ENCODE measurements around the gene DMD. TPM values are rescaled to one million over a fixed set of nuclear protein-coding genes. Genes with fewer than 3 reads are reported as not detected.

Gene DMD
- total RNA-seq, 1 donor from 2014 or later = 5.1 TPM

DNA sequence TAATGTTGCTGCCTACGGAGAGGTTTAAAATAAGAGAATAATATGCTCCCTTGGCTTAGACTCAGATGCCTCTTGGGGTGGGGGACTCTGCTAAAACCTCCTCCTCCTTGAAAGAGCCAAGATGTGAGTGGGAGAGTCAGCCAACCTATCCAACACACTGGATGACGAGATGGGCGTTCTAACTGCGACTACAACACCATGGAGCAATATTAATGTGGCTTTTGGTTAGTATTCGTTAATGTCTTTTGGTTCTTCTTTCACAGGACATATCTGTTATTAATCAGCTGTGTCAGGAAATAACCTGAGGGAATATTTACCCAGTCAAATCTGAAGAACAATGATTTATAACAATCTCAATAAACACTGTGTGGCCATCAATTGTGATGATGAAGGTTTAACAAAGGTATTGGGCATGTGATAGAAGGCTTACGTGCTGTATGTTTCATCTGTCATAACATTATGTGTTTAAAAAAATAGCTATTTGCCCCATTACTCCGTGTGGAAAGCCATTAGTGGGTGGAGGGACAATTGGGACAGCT is 1996.0 kb downstream of the DMD start:
- no peak for ATAC-seq

DNA sequence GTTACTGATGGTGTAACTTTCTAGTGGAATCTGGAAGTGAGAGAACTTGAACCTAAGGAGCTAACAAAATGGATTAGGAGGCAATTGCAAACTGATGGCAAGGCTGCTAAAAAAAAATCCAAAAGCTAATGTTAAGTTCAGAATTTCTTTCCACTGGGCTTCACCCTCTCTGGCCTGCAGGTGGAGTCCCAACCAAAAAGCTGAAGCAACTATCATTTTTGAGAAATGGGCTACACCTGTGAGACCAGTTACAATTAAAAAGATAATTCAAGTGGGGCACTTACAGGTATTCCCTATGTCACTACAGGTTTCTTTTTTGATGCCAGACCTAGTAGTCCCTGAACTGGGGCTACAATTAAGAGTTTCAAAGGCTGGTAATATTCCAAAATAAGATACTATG is 1997.4 kb downstream of the DMD start:
- ATAC-seq = no peak

DNA sequence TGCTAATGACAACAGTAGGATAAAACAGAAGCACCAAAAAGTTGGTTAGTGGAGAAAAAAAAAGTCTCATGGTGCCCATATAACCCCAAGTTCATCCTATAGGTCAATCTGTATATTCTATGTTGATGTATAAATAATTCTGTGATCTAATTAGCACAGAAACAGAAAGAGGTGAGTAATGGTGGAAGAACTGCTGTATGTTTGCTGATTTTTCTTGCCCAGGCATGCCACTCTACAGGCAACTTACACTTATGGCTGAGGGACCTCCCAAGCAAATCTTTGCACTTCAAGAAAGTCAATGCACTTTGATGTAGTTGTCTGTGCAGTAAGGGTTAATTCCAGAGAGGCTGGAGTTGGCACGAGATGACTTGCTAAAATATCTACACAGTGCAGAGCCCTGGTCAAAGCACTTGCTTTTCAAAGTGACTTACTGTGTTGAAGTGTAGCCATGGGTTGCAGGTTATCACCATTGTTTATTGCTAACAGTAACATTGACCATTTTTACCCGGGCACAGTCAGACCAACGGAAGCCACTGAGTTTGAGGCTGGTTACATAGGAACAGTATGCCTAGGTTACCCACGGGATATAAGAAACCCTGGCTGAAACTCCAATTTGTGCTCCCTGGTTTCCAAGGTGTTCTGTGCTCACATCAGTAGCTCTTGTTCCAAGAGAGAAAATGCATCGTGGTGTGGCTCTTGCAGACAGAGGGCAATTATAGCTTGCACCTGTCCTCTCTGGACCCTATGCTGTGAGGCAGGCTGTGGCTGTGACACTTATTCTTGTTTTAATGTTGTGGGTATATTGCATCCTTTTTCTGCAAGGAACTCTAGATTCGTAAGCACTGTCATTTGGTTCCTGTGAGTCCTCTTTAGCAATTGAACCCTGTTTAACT is 1998.2 kb downstream of the DMD start:
- no peak for ATAC-seq

DNA sequence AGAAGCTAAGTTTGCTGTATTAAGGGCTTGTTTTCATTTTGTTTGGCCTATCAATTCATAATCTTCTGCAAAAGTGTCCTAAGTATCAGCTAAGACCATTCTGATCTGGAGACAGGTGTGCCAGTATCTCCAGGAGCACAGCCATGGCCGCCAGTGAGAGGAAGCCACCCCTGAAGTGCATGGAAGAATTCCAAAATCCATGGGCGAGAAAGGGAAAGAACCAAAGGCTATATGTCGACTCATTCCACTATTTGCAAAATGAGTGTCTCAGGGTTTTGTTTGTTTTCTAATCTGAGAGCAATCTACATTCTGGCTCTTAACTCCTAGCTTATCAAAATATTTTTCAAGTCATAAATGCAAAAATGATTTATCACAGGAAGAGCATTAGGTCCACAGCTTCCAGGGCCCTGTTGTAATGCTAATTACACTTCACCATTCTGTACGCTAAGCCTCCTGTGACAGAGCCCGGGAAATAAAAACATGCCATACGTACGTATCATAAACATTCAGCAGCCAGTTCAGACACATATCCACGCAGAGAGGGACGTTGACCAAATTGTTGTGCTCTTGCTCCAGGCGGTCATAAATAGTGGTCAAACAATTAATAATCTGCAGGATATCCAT is 2002.2 kb downstream of the DMD start:
- no peak for ATAC-seq

DNA sequence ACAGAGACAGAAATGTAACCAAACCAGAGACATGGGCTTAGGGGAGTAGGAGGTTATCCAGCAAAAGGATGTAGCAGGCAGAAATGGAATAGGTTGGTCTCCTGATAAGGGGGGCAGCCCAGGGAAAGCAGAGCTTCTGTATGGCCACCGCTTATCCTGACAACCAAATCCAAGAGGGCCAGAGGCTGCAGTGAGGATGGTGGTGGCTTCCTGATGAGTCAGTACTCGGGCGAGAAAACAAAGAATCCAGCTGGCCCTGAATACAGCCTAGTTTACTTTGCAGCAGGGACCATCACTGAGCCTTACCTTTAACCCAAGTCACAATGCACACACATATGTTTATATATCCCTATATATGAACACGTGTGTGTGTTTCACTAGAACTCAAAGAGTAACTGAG is 2009.8 kb downstream of the DMD start:
- no peak for ATAC-seq

DNA sequence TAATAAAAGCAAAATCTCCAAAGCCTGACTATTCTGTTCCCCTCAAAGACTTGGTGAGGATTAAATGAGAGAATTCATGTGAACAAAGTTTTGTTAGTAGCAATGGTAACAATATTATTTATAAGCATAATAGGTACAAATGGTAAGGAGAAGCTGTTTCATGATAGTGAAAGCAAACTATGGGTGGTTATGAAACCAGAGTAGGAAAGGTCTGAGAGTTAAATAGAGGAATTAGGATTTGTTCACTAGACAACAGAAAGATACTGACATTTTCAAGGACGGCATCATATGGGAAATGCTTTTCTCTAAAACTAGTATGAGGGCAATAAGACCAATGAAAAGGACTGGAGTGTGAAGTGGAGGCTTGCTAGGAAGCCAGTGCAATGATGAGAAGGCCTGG is 2010.9 kb downstream of the DMD start:
- ATAC-seq = no peak

DNA sequence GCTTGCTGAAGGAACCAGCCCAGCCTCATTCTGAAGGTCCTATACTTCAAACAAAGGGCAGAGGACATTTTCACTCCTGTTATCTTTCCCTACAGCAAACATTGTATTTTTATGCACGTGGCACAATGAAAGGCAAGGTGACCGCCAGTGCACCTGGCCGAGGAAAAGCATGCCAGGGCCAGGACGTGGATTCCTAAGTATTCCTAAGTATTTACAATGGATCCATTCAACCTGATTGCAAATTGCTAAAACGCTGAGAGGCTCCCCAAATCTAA is 2011.6 kb downstream of the DMD start:
- no peak for ATAC-seq

DNA sequence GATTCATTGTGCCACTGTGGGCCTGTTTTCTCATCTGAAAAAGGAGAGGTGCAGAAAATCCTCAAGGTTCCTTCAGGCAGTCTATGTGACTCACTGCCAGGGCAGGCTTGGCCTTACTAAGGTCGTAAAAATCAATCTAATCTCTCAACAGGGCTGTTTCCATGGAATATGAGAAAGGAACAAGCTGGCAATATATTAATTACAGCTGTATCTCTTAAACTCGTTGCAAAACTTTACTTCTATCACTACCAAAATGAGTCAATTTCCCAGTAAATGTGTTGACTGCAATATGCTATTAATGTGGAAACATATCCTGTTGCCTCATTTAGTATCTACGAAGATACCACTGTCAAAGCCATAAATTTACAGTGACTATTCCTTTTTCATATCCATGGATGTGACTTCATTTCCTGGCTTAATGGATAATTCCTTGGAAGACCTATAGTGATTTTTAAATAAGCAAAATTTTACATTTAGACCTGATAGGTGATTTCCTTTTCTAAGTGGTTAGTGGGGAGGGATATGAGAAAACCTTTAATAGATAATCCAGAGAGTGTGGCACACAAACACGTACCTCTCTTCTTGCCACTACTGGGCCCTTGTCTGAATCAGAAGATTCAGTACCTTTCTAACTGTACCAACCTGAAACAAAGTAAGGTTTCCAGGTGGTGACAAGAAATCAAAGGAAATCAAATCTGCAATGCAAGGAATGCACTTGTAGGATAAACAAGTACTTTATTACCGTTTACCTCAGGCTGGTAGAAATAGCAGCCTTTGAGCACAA is 2012.1 kb downstream of the DMD start:
- ATAC-seq = no peak

DNA sequence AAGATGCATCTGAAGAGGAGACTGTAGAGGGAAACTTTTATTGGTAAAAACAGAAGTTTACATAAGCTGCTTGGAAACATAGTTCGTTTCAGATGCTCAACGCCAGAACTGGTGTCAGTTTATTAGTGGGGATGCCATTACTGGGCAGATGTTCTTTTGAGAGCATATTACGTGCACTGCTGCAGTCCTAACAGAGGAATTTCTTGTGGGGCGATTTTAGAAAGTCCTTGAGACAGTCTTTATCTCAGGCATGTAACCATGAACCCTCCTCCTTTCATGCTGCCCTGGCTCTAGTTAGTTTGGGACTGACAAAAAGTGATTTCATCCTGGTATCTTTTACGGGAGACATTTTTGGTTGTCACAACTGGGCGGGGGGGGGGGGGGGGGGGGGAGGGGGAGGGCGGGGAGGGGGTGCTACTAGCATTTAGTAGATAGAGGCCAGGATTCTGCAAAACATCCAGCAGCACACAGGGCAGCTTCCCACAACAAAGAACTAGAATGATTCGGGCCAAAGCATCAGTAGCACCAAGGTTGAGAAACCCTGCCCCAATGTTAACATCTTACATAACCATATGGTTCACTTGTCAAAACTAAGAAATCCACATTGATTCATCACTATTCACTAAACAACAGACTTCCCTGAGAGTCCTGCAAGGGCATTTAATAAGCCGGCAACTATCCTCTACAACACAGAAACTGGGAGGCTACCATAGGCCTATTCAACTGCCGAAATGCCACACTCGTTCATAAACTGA is 2021.0 kb downstream of the DMD start:
- ATAC-seq = no peak

DNA sequence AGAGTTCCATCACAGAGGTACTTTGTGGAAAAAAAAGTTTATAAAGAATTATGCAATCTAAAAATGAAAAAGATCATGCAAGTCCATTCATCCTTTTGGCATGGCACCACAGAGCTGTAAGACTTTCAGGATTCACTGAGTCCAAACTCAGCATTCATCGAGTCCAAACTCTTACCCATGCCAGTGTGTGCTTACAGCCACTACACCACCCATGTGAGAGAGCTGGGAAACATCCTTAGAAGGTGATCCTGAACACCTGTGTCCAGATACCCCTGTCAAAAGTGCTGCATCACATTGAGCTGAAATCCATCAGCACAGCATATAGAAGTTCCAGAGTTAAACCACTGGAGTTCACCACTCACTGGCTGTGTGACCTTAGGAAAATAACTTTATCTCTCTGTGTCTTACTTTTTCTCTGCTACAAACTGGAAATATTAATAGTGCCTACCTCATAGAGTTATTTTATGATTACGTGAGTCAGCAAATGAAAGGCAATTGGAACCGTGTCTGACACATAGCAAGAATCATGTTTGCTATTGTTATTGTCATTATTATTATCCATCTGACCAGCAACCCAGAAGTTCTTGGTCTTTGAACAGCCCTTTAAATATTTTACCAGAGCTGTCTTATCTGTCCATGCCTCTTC is 2024.5 kb downstream of the DMD start:
- ATAC-seq = no peak

DNA sequence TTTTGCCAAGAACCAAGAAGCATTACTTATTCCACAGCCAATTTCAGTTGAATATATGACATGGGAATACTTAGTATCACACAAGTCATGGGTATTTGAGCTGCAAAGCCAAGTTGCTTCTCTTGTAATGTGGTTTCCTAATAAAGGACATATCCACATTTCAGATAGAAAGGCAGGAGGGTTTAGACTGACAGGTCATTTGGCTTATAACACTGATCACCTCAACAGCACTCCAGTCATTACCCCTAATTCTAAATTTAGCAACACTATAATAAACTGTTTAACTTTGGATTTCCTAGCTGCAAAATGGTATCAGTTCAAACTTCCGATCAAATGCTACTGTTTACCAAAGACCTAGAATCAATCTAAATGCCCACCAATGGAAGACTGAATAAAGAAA is 2025.5 kb downstream of the DMD start:
- no peak for ATAC-seq

DNA sequence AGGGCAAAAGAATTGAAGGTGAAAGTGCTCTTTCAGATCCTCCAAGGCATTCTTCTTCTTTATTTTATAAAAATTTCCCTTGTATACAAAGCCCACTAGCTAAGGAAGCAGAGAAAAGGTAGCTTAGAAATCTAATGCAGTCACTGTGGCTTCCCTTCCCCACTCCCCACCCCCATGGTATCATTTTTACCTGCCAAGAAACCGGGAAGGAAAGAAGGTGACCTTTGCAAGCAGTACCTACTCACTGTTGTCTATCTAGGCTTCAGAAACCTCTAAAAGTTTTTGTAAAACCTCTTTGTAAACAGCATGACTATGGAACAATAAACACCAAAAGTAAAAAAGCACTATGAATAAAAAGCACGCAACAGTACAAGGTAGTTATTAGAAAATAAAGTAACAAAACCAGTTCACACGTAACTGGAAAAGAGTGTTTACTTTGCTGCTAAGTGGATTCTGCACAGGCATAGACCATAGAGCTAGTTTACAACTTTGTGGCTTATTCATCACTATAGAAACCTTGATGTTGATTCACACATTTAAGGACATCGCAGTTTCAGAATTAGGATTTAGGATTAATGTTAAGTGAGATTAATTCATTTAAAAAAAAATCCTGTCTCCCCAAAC is 2029.9 kb downstream of the DMD start:
- no peak for ATAC-seq

DNA sequence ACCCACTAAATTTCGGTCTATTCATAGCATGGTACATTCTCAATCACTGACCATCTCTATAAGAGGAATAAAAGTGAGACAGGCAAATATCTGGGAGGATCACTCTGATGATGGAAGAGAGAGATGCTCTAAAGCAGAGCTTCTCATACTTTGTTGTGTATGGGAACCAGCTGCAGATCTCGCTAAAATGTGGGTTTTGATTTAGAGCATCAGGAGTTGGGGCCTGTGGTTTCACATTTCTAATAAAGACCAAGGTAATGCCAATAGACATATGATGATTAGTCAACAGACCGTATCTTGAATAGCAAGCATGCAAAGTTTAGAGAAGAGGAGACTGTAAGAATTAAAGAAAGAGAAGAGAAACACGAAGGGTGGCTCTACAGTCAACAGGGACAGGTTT is 2032.1 kb downstream of the DMD start:
- ATAC-seq = no peak

DNA sequence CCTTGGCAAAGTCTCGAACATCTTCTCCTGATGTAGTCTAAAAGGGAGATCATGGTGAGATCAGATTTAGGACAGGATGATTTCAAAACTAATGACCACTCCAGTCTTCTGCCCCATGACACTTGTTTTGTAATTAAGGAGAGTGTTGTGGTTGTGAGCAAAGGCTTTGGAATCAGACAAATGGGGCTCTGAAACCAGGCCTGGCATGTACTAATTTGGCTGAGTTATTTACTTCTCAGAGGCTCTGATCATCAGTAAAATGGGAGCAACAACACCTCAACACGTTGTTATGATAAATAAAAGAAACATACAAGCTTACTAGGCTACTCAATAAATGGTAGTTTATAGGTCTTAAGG is 2032.6 kb downstream of the DMD start:
- ATAC-seq = no peak

DNA sequence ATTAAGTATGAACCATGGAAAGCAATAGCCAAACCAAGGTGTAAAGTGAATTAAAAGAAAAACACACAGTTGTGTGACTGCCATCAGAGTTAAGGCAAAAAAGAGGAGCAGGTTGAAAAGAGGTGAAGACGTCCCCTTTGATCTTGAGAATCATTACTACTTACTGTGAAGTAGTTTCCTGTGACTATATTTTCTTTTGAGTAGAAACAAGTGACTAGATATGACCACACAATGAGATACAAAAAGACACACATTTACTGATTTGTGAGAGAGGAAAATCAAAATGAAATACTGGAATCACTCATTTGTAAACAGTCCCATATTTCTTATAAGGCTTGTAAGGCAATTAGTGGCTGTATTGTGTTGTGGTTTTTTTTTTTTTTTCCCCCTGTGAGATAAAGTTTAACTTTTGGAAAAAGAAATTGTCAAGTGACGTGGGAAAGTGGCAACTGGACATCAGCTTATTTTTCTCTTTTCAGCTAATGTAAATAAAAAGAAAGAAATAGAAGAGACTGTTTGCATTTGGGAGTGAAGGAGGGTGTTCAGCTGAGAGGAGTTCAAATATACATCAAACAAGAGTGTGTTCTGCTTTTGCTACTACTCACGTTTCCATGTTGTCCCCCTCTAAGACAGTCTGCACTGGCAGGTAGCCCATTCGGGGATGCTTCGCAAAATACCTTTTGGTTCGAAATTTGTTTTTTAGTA is 2033.1 kb downstream of the DMD start:
- no peak for ATAC-seq

DNA sequence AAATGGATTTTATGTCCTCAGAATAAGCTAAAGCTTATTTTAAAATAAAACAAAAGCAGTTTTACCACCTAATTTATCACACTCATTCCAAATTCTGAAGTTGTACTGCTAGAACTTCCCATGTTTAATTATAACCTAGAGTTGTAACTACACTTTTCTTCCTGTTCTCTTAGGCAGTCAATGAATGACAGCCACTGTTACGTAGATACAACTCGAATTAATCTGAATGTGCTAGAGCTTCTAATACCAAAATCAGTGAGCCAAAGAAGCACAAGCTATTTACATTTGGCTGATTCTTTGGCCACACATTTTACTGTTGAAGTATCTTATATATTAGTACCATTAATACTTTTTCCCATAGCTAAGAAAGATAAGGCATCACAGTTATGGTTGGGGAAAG is 2040.6 kb downstream of the DMD start:
- no peak for ATAC-seq

DNA sequence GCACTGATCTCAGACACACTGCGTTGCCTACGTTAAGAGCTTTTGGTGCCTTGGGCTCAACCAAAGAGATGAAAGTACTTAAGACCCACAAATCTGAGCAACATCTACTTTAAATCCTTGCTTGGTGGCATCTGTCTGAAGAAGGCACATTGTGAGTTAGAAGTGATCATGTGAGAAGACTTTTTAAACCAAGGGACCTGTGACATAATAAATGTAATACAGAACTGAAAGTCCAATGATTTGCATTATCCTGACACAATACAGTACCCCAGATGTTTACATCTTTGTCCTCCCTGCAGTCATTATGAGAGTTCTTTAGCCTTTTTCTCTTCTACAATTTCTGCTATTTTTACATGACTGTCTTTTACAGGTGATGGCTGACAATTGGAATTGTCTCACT is 2042.8 kb downstream of the DMD start:
- ATAC-seq = no peak

DNA sequence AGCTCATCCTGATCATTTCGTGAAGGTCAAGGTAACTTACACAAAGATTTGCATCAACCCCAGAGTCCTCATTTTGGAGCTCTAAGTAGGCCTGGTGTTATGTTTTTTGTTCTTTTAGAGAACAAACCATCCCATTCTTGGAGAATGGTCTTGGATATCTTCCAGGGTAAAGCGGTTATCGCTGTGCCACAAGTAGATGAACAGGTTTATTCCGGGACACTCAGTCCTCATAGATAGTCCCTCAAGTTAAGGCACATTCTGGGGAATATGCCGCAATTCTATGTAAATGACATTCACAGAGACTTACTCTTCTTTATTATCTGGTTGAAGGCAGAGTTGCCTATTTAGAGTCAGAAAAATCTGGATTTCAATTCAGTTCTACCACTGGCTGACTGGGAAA is 2044.5 kb downstream of the DMD start:
- no peak for ATAC-seq

DNA sequence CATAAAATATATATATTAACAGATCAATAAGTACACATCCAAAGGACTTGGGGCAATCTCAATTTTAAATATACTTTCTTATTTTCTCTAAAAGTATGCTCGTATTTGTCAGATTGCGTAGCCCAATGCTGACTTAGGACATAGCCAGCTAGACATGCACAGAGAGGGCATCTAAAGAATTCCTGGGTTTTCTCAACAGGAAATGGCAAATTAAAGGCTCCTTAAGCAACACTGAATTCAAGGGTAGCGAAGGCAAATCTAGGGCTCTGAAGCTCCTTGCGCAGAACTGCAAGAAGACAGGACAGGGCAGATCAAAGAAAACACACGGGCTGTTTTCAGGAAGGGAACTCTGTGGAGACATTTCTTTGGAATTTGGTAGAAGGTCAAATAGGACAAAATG is 2044.9 kb downstream of the DMD start:
- no peak for ATAC-seq

DNA sequence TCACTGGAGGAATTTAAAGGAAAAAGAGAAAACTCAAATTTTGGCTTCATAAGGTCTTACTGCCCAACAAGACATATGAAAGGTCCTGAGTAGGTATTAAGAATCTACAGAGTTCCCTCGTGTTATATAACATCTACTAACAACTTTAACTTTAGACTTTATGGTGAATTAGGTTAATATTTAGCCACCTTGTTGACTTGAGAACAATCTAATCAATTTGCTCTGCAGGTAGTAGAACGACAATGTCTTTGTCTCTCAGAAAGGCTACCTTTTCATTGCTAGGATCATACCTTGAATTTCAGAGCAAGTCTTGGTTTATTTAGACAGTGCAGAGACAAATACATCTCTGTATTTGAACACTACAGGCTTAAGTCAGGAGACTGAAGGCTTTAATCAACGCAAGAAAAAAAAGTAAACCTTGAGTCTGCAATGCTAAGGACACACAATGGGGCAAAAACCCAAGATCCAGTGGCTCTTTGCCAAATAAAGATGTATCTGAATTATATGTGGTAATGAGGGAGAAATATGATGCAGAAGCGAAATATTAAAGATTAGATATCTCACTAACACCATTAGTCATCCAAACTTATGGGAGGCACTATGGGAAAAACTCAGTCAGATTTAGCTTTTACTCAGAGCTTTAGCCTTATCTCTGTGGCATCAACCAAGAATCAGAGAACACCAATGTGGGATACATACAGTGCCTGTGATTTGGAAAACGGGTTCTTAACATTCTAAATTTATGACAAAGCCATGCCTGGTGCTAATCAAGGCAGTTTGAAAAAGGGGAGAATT is 2045.9 kb downstream of the DMD start:
- ATAC-seq = no peak

Measured in esophagus mucosa (tissue), 1 donor.